Skeletal muscle satellite cell (primary cell): ENCODE results near the gene POU4F2.

Experiments
- H3K27me3 ChIP-seq: 2 replicates; pipeline ENCODE4 v1.7.0; 2013; ENCODE audit warnings: low read length; ENCODE audit not compliant: control insufficient read depth, insufficient read depth
- H3K36me3 ChIP-seq: 2 replicates; pipeline ENCODE4 v1.7.0; 2013; ENCODE audit warnings: mild to moderate bottlenecking, control low read depth, low read length; ENCODE audit not compliant: insufficient read depth
- H3K4me1 ChIP-seq: 2 replicates; pipeline ENCODE4 v1.7.0; 2013; ENCODE audit warnings: low read length; ENCODE audit not compliant: control insufficient read depth, insufficient read depth
- H3K4me2 ChIP-seq: 2 replicates; pipeline ENCODE4 v1.7.0; 2013; ENCODE audit warnings: mild to moderate bottlenecking, low read length
- H3K4me3 ChIP-seq: 2 replicates; pipeline ENCODE4 v1.7.0; 2013; ENCODE audit warnings: low read length
- H3K9ac ChIP-seq: 2 replicates; pipeline ENCODE4 v1.7.0; 2013; ENCODE audit warnings: mild to moderate bottlenecking, low read depth, low read length, moderate library complexity
- H3K9me3 ChIP-seq: replicated peaks from 2 replicates; pipeline ENCODE4 v1.7.0; 2013; ENCODE audit warnings: mild to moderate bottlenecking, control low read depth, low read length

Gene POU4F2

DNA sequence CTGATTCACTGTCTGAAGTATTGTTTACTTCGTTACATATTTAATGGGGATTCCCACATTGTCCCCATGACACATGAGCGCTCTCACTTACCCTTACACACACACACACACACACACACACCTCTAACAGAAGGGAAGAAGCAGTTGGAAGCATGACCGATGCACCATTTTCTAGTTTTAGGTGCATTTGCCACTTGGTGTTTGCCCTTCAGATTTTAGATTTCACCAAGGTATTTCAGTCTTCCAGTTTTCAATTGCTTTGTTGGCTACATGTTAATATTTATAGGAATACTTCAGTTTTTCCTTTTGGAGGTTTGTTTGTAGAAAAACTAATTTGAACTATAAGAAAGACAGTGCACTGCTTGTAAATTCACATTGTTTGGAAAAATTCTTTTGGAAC, 3.1 kb downstream of the POU4F2 start:
- H3K4me1 ChIP-seq, result peaks cover 3% of the 10 kb centered on the region
- H3K36me3 ChIP-seq, result no peaks in the 10 kb centered on the region
- no peak overlapping the region for H3K4me2 ChIP-seq
- H3K4me3 ChIP-seq, result no peak overlapping the region
- H3K9me3 ChIP-seq, result no peaks in the 10 kb centered on the region
- peaks cover 83% of the 10 kb centered on the region for H3K27me3 ChIP-seq
- H3K9ac ChIP-seq, result no peak overlapping the region

DNA sequence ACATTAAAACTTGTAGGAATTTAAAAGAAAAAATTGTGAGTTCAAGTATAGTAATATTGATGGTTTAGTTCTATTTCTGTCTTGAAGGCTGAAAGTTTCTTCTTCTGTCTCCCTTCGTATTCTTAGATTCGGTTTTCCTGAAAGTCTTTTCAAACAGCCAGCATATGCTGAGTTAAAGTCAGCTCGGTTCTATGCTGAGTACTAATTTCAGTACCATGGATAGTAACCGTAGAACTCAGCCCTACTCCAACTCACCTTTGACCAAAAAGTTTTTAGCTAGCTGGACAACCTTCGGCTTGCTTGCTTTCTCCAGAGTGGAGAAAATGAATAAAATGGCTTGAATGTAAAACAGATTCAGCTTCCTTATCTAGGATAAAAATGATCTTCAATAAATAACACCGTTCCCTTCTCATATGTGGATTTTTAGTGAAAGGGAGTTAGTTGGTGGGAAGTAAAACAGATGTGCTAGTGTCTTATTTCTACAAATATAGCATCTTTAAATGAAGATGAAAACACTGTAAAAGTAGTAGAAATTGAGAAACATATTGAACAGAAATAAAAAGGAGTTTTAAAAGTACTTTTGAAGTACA, 5.2 kb downstream of the POU4F2 start:
- peaks cover 83% of the 10 kb centered on the region for H3K27me3 ChIP-seq

DNA sequence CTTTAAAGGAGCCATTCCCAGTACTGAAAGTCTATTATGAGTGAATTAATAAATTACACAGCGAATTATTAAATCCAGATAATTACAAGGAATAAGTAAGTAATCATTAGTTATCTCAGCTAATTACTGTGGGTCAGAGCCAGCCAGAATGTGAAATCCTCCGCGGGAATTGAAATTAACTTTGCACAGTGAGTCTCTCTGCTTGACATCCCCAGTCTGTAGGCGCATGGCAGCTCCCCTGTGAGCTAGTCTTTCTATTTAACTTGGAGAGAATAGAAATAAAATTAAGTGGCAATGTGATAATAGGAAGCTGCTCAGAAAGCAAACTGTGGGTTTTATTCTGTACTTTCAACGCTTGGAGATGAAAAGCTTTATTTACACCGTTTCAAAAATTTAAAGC, 7.2 kb downstream of the POU4F2 start:
- Histone ChIP-seq H3K4me3 (no peak overlapping the region), H3K9me3 (no peaks in the 10 kb centered on the region), H3K4me1 (no peaks in the 10 kb centered on the region), H3K9ac (no peak overlapping the region), H3K36me3 (no peaks in the 10 kb centered on the region), H3K27me3 (peaks cover 85% of the 10 kb centered on the region), H3K4me2 (no peak overlapping the region)

More for the DNA sequence above, 5.2 kb downstream of the POU4F2 start:
- no peaks in the 10 kb centered on the region for H3K36me3 ChIP-seq
- peaks cover 2% of the 10 kb centered on the region for H3K4me1 ChIP-seq
- no peak overlapping the region for H3K9ac ChIP-seq
- H3K9me3 ChIP-seq, result no peaks in the 10 kb centered on the region
- no peak overlapping the region for H3K4me2 ChIP-seq
- no peak overlapping the region for H3K4me3 ChIP-seq

DNA sequence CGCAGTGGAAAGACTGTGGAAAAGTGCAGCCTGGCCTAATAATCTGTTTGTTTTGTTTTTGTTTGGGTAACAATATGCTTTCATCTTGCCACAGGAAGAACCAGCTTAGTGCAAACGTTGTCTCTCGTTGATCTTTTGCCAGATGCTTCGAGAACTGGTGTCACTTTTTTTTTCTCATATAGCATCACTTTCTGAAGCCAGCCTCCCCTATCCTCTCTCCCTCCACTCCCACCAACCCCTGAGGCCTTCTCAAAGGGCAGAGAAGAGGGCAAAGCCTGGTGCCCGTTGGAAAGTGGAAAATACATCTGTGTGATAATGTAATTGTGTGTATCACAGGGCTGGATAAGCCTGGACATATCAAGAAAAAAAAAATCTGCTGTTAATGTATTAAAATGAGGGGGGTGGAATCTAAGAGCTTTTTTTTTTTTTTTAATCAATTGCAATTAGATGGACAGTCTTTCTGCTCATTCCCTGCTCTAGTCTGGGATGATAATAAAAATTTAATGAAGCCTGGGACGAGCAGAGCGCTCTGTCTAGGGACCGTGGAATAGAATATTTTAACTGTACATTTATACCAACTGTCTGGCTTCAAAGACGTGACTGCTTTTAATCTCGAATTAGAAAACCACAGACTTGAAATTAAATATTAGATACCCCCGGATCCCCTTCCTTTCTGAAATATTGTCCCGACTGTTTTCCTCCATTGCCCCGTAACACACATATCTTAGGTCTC, 8.1 kb downstream of the POU4F2 start:
- H3K9me3 ChIP-seq, result no peaks in the 10 kb centered on the region
- no peak overlapping the region for H3K9ac ChIP-seq
- H3K4me3 ChIP-seq, result no peak overlapping the region
- no peaks in the 10 kb centered on the region for H3K36me3 ChIP-seq
- peaks cover 85% of the 10 kb centered on the region for H3K27me3 ChIP-seq
- no peaks in the 10 kb centered on the region for H3K4me1 ChIP-seq
- H3K4me2 ChIP-seq, result no peak overlapping the region

DNA sequence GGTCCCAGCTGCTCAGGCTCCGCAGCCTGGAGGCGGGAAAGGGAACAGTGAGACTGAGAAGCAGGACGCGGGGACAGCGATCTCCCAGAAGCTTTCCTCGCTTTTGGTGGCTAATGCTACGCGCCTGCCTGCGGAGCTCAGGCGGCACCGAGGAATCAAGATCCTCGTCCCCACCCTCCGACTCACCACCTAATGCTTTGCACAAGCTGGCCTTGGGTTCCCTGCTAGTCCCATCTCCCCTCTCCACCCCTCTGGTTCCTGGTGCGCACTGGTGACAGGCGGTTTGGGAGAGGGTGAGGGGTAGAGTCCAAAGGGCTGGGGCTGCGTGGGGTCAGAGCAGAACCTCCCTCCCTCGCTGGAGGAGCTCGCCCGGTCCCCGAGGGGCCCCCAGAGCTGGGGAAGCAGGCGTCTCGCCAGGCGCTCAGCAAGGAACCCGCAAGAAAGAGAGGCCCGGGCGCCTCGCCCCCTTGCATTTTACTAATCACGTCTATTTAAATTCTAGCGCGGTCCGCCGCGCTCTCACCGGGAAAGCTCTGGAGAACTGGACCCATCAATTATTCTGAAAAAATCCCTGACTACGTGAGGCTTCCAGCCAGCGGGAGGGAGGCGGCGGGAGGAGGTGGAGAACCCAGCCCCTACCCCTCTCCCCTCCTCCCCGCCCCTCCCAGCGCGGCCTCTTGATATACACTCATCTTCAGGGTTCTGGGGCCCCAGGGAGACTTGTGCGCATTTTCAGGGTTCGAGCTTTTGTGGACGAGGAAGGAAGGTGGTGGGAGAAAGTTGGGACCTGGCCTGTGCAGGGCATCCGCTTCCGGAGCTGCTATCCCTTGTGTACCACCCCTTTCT, 9.1 kb downstream of the POU4F2 start:
- Histone ChIP-seq H3K4me1 (no peaks in the 10 kb centered on the region), H3K4me2 (no peak overlapping the region), H3K36me3 (no peaks in the 10 kb centered on the region), H3K27me3 (peaks cover 89% of the 10 kb centered on the region), H3K9ac (no peak overlapping the region), H3K9me3 (no peaks in the 10 kb centered on the region), H3K4me3 (no peak overlapping the region)

DNA sequence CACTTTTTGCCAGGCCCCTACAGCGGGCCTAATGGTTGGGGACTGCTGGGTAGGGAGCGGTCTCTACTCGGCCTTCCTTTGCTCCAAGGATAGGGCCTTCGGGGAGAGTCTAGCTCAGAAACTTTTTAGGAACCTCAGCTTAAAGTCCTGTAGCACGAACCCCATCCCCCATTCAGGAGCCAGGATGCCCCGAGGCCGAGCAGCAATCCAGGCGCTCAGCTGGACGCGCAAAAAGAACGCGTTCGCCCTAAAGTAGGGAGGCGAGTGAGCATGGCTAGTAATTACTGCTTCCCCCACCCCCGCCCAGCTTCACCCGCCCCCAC, 9.7 kb downstream of the POU4F2 start:
- H3K27me3 ChIP-seq, result peaks cover 95% of the 10 kb centered on the region

DNA sequence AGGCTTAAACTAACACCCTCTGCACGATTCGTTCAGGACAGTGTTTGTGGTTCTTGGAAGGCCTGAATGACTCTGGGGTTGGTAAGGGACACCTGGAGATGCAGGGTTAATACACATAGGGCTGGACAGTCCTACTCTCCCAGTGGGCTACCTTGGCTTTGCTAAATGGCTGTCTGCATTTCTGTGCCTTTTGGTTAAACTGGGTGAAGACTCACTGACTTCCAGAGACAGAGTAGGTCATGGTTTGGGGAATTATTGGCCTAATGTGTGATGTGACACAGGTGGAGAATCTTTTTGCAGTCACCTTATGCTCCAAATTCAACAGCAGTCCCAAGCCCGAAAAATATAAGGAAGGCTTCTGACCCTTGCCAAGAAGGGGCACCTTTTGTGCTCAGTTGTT, 10.5 kb downstream of the POU4F2 start:
- H3K9ac ChIP-seq, result no peak overlapping the region
- no peaks in the 10 kb centered on the region for H3K9me3 ChIP-seq
- no peak overlapping the region for H3K4me2 ChIP-seq
- H3K4me1 ChIP-seq, result no peaks in the 10 kb centered on the region
- H3K36me3 ChIP-seq, result no peaks in the 10 kb centered on the region
- no peak overlapping the region for H3K4me3 ChIP-seq
- peaks cover 97% of the 10 kb centered on the region for H3K27me3 ChIP-seq

More for the DNA sequence above, 9.7 kb downstream of the POU4F2 start:
- Histone ChIP-seq H3K36me3 (no peaks in the 10 kb centered on the region), H3K4me3 (no peak overlapping the region), H3K9ac (no peak overlapping the region), H3K4me1 (no peaks in the 10 kb centered on the region), H3K4me2 (no peak overlapping the region), H3K9me3 (no peaks in the 10 kb centered on the region)

DNA sequence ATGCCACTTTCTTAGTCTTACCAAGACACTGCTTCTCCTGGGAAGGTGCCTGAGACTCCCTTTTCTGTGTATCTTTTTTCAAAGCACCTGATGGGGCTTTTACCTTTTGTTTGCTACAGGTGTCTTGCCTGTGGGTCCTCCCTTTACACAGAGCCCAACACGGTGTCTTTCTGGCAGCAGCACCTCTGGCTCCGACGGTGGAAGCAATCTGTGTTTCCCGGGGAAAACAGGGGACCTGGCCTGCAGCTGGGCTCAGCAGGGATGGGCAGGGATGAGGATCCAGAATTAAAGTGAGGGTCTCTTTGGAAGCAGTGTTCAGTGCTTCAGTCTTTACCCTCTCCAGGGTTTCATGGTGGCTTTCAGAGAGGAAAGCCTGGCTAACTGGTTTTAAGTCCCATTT, 11.3 kb downstream of the POU4F2 start:
- Histone ChIP-seq H3K4me3 (no peak overlapping the region), H3K27me3 (peaks cover 96% of the 10 kb centered on the region), H3K36me3 (no peaks in the 10 kb centered on the region), H3K4me2 (no peak overlapping the region), H3K9ac (no peak overlapping the region), H3K9me3 (no peaks in the 10 kb centered on the region), H3K4me1 (peaks cover 4% of the 10 kb centered on the region)

DNA sequence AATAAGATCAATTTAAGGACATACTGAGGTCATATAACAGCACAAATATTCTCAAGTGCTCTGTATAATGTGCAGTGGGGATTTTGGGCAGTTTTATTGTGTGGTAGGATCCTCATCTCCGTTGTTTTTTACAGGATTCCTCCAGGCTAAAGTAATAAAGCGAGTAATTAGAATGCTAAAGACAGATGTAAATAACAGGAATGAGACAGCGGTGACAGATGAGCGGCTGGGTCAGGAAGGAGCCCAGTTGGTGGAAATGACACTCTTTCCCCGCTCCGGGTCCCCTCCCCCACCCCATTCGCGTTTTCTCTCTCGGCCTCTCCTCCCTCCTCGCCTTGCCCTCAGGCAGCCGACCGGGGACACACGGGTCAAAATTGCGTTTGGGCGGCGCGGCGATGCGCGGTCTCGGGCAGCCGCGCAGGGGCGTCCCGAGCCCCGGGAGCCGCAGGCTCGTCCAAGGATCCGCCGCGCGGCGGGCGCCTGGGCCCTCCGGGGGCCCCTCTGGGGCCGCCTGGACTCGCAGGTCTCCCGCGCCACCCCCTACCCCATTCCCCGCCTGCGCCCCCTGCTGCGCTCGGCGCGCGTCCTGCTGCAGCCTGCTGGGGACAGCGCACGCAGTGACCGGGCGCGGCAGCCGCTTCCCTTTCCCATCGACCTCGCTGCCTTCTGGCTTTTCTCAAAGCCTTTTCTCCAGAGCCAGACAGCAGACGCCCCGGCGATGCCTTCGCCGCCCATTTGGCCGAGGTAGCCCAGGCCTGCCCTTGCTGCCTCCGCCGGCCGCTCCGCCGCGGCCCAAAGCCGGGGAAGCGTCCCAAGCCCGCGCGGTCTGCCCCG, 16.2 kb downstream of the POU4F2 start:
- Histone ChIP-seq H3K36me3 (no peaks in the 10 kb centered on the region), H3K9me3 (no peaks in the 10 kb centered on the region), H3K4me2 (peak overlapping the region; percentile 92), H3K9ac (no peak overlapping the region), H3K27me3 (peaks cover 70% of the 10 kb centered on the region), H3K4me3 (peak overlapping the region; percentile 68), H3K4me1 (peaks cover 4% of the 10 kb centered on the region)

DNA sequence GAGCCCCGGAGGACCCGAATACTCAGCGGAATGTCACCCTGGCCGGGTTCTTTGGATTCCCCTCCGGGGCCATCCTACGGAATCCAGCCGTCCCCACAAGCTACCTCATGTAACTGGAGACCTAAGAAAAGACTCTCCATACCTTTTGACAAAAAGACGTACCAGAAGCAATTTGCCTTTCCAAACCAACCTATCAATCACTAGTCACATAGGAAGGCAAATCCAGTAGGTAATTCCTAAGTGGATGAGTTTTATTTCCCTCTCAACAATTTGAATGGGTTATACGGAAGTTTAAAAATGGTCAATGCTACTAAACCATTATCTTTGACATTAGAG, 16.8 kb downstream of the POU4F2 start:
- peaks cover 64% of the 10 kb centered on the region for H3K27me3 ChIP-seq
- peak overlapping the region; percentile 68 for H3K4me3 ChIP-seq

DNA sequence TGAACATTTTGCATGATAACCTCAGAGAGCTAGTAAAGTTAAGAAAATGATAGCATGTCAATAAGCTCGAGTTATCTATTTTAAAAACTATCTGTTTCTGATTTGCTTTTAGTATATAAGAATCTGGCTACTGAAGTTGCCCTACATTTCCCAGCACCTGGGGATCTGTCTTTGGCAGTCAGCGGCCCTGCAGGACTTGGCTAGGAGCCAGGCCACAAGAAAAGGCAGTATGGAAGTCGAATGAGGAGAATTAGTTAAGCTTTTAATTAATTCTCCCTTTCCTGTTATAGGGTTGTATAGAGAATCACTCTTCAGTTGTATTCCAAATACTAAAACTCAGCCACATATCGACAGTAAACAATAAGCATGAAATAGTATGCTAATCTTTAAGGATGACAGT, 22.7 kb downstream of the POU4F2 start:
- Histone ChIP-seq H3K27me3 (peaks cover 10% of the 10 kb centered on the region), H3K9me3 (no peaks in the 10 kb centered on the region), H3K36me3 (no peaks in the 10 kb centered on the region), H3K4me3 (no peak overlapping the region), H3K9ac (no peak overlapping the region), H3K4me2 (no peak overlapping the region), H3K4me1 (no peaks in the 10 kb centered on the region)

More for the DNA sequence above, 16.8 kb downstream of the POU4F2 start:
- peaks cover 4% of the 10 kb centered on the region for H3K4me1 ChIP-seq
- no peaks in the 10 kb centered on the region for H3K9me3 ChIP-seq
- no peaks in the 10 kb centered on the region for H3K36me3 ChIP-seq
- H3K9ac ChIP-seq, result no peak overlapping the region
- H3K4me2 ChIP-seq, result peak overlapping the region; percentile 92
